Amniotic stem cell (primary cell): ENCODE results near the gene ADRA2C.
"Not testable (repeated sequence)": the region's sequence is repeated elsewhere in the genome, so short reads cannot be mapped to it uniquely, and the experiment has no call there.

Source experiments
- DNase-seq: peaks from one replicate; lab custom pipeline; 2025; lab: John Stamatoyannopoulos, UW

The ADRA2C gene

GRCh38 chr4:3813151-3814052, 47.2 kb downstream of the ADRA2C start:
- no peak for DNase-seq

- DNase-seq, result no peak
These were observed 47.9 kb downstream of the ADRA2C start for GRCh38 chr4:3814053-3814570.

GRCh38 chr4:3814838-3815237, 48.7 kb downstream of the ADRA2C start:
- DNase-seq, result not testable (repeated sequence)

- DNase-seq, result no peak
These were observed 50.2 kb downstream of the ADRA2C start for GRCh38 chr4:3816256-3816825.

GRCh38 chr4:3816983-3817960, 51.1 kb downstream of the ADRA2C start:
- DNase-seq, result no peak
